Stimulated activated CD4-positive, alpha-beta T cell treated with anti-CD3 and anti-CD28 coated beads, Interleukin-2, amount 100 ng/mL, for 24 hours (primary cell): ENCODE data around the gene AMIGO3.
"Not testable (repeated sequence)": the region's sequence is repeated elsewhere in the genome, so short reads cannot be mapped to it uniquely, and the experiment has no call there.

ENCODE experiments used
- DNase-seq, 2 donors: peaks; one replicate each; pipeline ENCODE4 v3.0.0-alpha.2; 2020

The AMIGO3 gene

GRCh38 chr3:49719214-49719884, at the start of gene AMIGO3:
TSS of gene AMIGO3 (minus strand) at chr3:49719684. CDS start at chr3:49719465, 219 bp downstream.
- DNase-seq, result peak; percentile 93 to 94

GRCh38 chr3:49763981-49764380, 44.5 kb upstream of the AMIGO3 start:
- no peak for DNase-seq

- DNase-seq, result no peak
These were observed 42.2 kb upstream of the AMIGO3 start for GRCh38 chr3:49761661-49762060.

- no peak for DNase-seq
These were observed 39.7 kb upstream of the AMIGO3 start for GRCh38 chr3:49759226-49759625.

GRCh38 chr3:49757197-49757596, 37.7 kb upstream of the AMIGO3 start:
- DNase-seq, result no peak

GRCh38 chr3:49756036-49756435, 36.6 kb upstream of the AMIGO3 start:
- no peak for DNase-seq

- no peak for DNase-seq
These were observed 35.1 kb upstream of the AMIGO3 start for GRCh38 chr3:49754536-49754935.

GRCh38 chr3:49751501-49751900, 32.0 kb upstream of the AMIGO3 start:
- DNase-seq, result no peak

GRCh38 chr3:49750056-49750455, 30.6 kb upstream of the AMIGO3 start:
- DNase-seq, result no peak

GRCh38 chr3:49748874-49749273, 29.4 kb upstream of the AMIGO3 start:
- not testable (repeated sequence) for DNase-seq

- no peak for DNase-seq
These were observed 28.5 kb upstream of the AMIGO3 start for GRCh38 chr3:49747792-49748480.

GRCh38 chr3:49745986-49746385, 26.5 kb upstream of the AMIGO3 start:
- DNase-seq, result no peak

- DNase-seq, result no peak
These were observed 20.9 kb upstream of the AMIGO3 start for GRCh38 chr3:49740427-49740826.

GRCh38 chr3:49738067-49738713, 18.7 kb upstream of the AMIGO3 start:
- DNase-seq, result no peak

GRCh38 chr3:49734752-49735151, 15.3 kb upstream of the AMIGO3 start:
- no peak for DNase-seq

- DNase-seq, result no peak
These were observed 14.1 kb upstream of the AMIGO3 start for GRCh38 chr3:49733551-49733950.

GRCh38 chr3:49732597-49732996, 13.1 kb upstream of the AMIGO3 start:
- DNase-seq, result no peak

GRCh38 chr3:49729966-49730609, 10.6 kb upstream of the AMIGO3 start:
- no peak for DNase-seq

GRCh38 chr3:49727924-49728361, 8.5 kb upstream of the AMIGO3 start:
- DNase-seq, result no peak

- DNase-seq, result no peak
These were observed 7.9 kb upstream of the AMIGO3 start for GRCh38 chr3:49727154-49727923.

GRCh38 chr3:49725906-49726681, 6.6 kb upstream of the AMIGO3 start:
- DNase-seq, result no peak

GRCh38 chr3:49724586-49724985, 5.1 kb upstream of the AMIGO3 start:
- DNase-seq, result no peak
